Liver (tissue), 9 donors: ENCODE results near the gene RAB31. TPM values are rescaled to one million over a fixed set of nuclear protein-coding genes. Genes with fewer than 3 reads are reported as not detected.

ENCODE experiments used
- DNase-seq: peaks from one replicate; pipeline ENCODE4 v3.0.0-alpha.2; 2017; ENCODE audit warnings: low spot score
- H3K27ac ChIP-seq, 2 donors: one replicate each; pipeline ENCODE4 v1.7.0; 2013; ENCODE audit warnings: inconsistent platforms in 2 of 2, low read length in 2 of 2, control low read depth in 1 of 2, low read depth in 1 of 2, mild to moderate bottlenecking in 1 of 2
- H3K27me3 ChIP-seq, 4 donors: one replicate each; pipeline versions ENCODE4 v1.6.1 to v1.7.0; 2013; ENCODE audit warnings: low read length in 3 of 4, inconsistent platforms in 1 of 4, mild to moderate bottlenecking in 1 of 4, moderate library complexity in 1 of 4; ENCODE audit not compliant: control insufficient read depth in 4 of 4, insufficient read depth in 4 of 4
- H3K36me3 ChIP-seq, 4 donors: one replicate each; pipeline versions ENCODE4 v1.6.1 to v1.7.0; 2013; ENCODE audit warnings: low read length in 3 of 4, mild to moderate bottlenecking in 3 of 4, low read depth in 1 of 4, moderate library complexity in 1 of 4; ENCODE audit not compliant: control insufficient read depth in 4 of 4, insufficient read depth in 3 of 4
- H3K4me1 ChIP-seq, 4 donors: one replicate each; pipeline versions ENCODE4 v1.6.1 to v1.7.0; 2013; ENCODE audit warnings: low read length in 3 of 4, mild to moderate bottlenecking in 3 of 4, moderate library complexity in 1 of 4; ENCODE audit not compliant: control insufficient read depth in 4 of 4, insufficient read depth in 4 of 4
- H3K4me3 ChIP-seq, 3 donors: one replicate each; pipeline versions ENCODE4 v1.6.1 to v1.7.0; 2013; ENCODE audit warnings: low read length in 3 of 3, control low read depth in 1 of 3, low read depth in 1 of 3, mild to moderate bottlenecking in 1 of 3
- H3K9ac ChIP-seq, 2 donors: one replicate each; pipeline ENCODE4 v1.7.0; 2013; ENCODE audit warnings: low read length in 2 of 2, mild to moderate bottlenecking in 2 of 2, moderate library complexity in 2 of 2, control low read depth in 1 of 2, low read depth in 1 of 2
- H3K9me3 ChIP-seq, 4 donors: one replicate each; pipeline versions ENCODE4 v1.6.1 to v1.7.0; 2013; ENCODE audit warnings: low read length in 3 of 4; ENCODE audit not compliant: control insufficient read depth in 4 of 4
- EGR1 ChIP-seq, 2 donors: IDR thresholded peaks; 2 replicates each; pipeline ENCODE4 v1.6.1; 2016 to 2018; ENCODE audit warnings: antibody characterized with exemption in 2 of 2, low read depth in 2 of 2
- FOXA1 ChIP-seq: IDR thresholded peaks from 2 replicates; pipeline ENCODE4 v1.6.1; 2016; ENCODE audit warnings: antibody characterized with exemption
- FOXA2 ChIP-seq: IDR thresholded peaks from 2 replicates; pipeline ENCODE4 v1.6.1; 2016; ENCODE audit warnings: antibody characterized with exemption
- GABPA ChIP-seq, 2 donors: IDR thresholded peaks in 1 of 2; conservative IDR thresholded peaks in 1 of 2; 2 replicates each; pipeline ENCODE4 v1.6.1; 2016; ENCODE audit warnings: antibody characterized with exemption in 2 of 2, mild to moderate bottlenecking in 1 of 2, moderate library complexity in 1 of 2
- HNF4A ChIP-seq, 2 donors: conservative IDR thresholded peaks; 2 replicates each; pipeline ENCODE4 v1.6.1; 2016; ENCODE audit warnings: antibody characterized with exemption in 2 of 2, mild to moderate bottlenecking in 2 of 2
- HNF4G ChIP-seq: IDR thresholded peaks from 2 replicates; pipeline ENCODE4 v1.6.1; 2016; ENCODE audit warnings: antibody characterized with exemption
- JUND ChIP-seq, 2 donors: IDR thresholded peaks; 2 replicates each; pipeline ENCODE4 v1.6.1; 2016; ENCODE audit warnings: antibody characterized with exemption in 2 of 2
- NR2F2 ChIP-seq: IDR thresholded peaks from 2 replicates; pipeline ENCODE4 v1.6.1; 2016; ENCODE audit warnings: antibody characterized with exemption
- RAD21 ChIP-seq, 2 donors: IDR thresholded peaks; 2 replicates each; pipeline ENCODE4 v1.6.1; 2016; ENCODE audit warnings: antibody characterized with exemption in 2 of 2, mild to moderate bottlenecking in 2 of 2
- RXRA ChIP-seq, 2 donors: IDR thresholded peaks; 2 replicates each; pipeline ENCODE4 v1.6.1; 2017 to 2018; ENCODE audit warnings: antibody characterized with exemption in 2 of 2, mild to moderate bottlenecking in 1 of 2
- SP1 ChIP-seq: IDR thresholded peaks from 2 replicates; pipeline ENCODE4 v1.6.1; 2018; ENCODE audit warnings: antibody characterized with exemption, mild to moderate bottlenecking
- YY1 ChIP-seq: IDR thresholded peaks from 2 replicates; pipeline ENCODE4 v1.6.1; 2016; ENCODE audit warnings: antibody characterized with exemption, mild to moderate bottlenecking
- WGBS: extraction: QIAGEN DNeasy Blood & Tissue Kit; methylation state at CpG from one replicate; pipeline ENCODE4 v1.1.7; 2013; 5-methylcytosine and 5-hydroxymethylcytosine counted together
- polyA plus RNA-seq, 2 donors: library from polyadenylated mRNA; stranded (reverse) in 1 of 2; unstranded in 1 of 2; fragments of 200-250 nt in 1 of 2; fragments of >200 nt in 1 of 2; fragmentation: Nextera tagmentation in 1 of 2; extraction: Ambion mirVana in 1 of 2; gene quantifications; one replicate each; pipeline versions ENCODE4 v1.2.1 to v1.2.3, GENCODE V29; 2013 to 2015
- total RNA-seq, 2 donors: library from RNA; depleted of rRNA; stranded (reverse); fragments of >200 nt; gene quantifications; one replicate each; pipeline ENCODE4 v1.2.3, GENCODE V29; 2014
- TF ChIP-seq, protein P1 (sequence below): fragments of 150-350 bp; IDR thresholded peaks from 2 replicates; pipeline ENCODE4 v1.5.1; 2017; ENCODE audit warnings: improper control_type of control experiment, low read depth, low read length; ENCODE audit not compliant: missing input control
- TF ChIP-seq, protein P2 (sequence below): IDR thresholded peaks from 2 replicates; pipeline ENCODE4 v1.6.1; 2016; ENCODE audit warnings: antibody characterized with exemption
- TF ChIP-seq, protein P3 (sequence below): IDR thresholded peaks from 2 replicates; pipeline ENCODE4 v1.6.1; 2016; ENCODE audit warnings: antibody characterized with exemption
- donor health status: healthy.
- donor health status: healthy.
- donor health status: healthy.
- donor health status: healthy.
- donor health status: healthy.

Gene RAB31
- total and polyA plus RNA-seq, 4 donors, result 3.6 to 12.8 (median 9.7) TPM

DNA sequence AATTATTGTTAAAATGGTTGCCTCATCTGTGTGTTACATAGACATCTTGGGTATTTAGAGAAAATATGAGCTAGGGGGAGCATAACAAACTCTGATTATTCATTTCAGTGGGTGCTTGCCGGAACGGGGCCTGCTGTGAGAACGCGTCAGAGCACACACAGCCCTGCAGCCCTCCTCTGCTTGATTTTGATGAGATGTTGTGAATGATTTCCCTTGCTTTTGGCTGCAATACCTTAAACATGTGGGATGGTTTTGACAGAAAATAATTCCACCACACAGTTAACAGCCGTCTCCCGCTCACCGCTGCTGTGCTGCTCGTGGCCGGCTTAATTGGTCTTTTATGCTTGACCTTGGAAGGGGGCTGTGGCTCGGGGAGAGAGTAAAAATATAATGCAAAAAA lies 127.7 kb downstream of the RAB31 start:
- H3K27ac ChIP-seq, result no peak overlapping the region
- H3K9me3 ChIP-seq, result no peaks in the 10 kb centered on the region
- no peaks in the 10 kb centered on the region for H3K4me1 ChIP-seq
- H3K27me3 ChIP-seq, result no peaks in the 10 kb centered on the region
- H3K4me3 ChIP-seq, result no peak overlapping the region
- no peak for TF ChIP-seq SP1
- TF ChIP-seq FOXA1, result no peak
- no peak for TF ChIP-seq HNF4A (conservative IDR thresholded peaks at IDR 0.05)
- DNase-seq, result no peak
- WGBS, result 90% methylated on average over 10 of the region's 10 CpGs
- no peak overlapping the region for H3K9ac ChIP-seq
- no peaks in the 10 kb centered on the region for H3K36me3 ChIP-seq

DNA sequence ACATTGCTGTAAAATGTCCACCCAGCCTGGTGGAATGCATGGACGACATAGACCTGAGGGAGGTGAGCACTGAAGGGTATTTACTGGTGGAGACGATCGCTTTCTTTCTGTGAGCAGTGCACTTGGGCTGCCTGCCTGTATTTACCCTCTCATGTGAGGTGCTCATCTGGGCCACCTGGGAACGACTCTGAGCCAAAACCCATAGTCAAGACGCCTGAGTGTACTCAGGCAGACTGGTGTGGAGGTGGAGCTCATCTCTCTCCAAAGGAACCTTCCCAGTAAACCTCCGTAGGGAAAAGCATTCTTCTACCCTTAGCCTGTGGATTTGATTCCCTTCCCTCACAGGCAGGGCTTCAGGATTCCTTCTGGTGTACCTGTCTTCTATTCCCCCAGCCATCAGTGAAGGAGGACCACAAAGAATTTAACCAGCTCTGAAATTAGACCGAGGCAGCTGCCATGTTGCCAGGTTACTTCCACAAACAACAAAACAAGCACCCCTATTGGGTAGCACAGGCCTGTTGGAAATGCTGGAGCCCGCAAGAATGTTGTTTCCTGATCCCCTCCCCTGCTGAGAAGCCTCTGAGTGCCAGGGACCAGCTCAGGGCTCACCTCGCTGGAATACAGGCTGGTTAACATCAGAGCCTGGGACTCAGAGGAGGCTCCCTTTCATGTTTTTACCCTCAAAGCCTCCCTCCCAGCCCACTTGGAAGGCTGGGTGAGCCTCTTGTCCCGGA lies 130.2 kb downstream of the RAB31 start:
- H3K36me3 ChIP-seq, result no peaks in the 10 kb centered on the region
- WGBS, result 65% methylated on average over 10 of the region's 10 CpGs
- H3K27me3 ChIP-seq, result peaks cover 0 to 2% (median 0%) of the 10 kb centered on the region in 4 donors
- no peak for TF ChIP-seq EGR1 (IDR thresholded peaks at IDR 0.05; ENCODE audit: low read depth in 2 of 2)
- H3K27ac ChIP-seq, result no peak overlapping the region
- no peak for DNase-seq
- H3K4me1 ChIP-seq, result no peaks in the 10 kb centered on the region
- H3K9me3 ChIP-seq, result no peaks in the 10 kb centered on the region
- H3K9ac ChIP-seq, result no peak overlapping the region
- no peak overlapping the region for H3K4me3 ChIP-seq

DNA sequence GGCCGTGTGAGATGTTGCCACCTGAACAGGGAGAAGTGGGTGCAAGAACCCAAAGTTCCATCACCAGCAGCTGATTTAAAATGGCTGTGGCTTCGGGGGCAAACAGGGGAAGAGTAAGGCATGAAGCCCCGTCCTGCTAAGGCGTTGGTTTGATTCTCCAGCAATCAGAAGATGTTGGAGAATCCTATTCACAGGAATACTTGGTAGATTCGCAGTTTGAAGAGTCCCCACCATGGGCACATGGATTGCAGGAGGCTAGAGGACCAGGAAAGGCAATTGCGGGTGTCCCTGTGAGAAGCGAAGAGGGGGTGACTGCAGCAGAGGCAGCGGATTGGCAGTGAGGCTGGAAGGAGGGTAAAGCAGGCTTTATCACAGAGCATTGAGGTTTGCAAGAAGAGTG lies 131.1 kb downstream of the RAB31 start:
- no peak for DNase-seq
- H3K27me3 ChIP-seq, result peaks cover 0 to 2% (median 0%) of the 10 kb centered on the region in 4 donors
- H3K27ac ChIP-seq, result no peak overlapping the region
- no peak for TF ChIP-seq FOXA2
- TF ChIP-seq JUND (IDR thresholded peaks at IDR 0.05), result no peak
- TF ChIP-seq RAD21 (IDR thresholded peaks at IDR 0.05), result no peak
- no peak for TF ChIP-seq HNF4A (conservative IDR thresholded peaks at IDR 0.05)
- TF ChIP-seq, protein P1, sequence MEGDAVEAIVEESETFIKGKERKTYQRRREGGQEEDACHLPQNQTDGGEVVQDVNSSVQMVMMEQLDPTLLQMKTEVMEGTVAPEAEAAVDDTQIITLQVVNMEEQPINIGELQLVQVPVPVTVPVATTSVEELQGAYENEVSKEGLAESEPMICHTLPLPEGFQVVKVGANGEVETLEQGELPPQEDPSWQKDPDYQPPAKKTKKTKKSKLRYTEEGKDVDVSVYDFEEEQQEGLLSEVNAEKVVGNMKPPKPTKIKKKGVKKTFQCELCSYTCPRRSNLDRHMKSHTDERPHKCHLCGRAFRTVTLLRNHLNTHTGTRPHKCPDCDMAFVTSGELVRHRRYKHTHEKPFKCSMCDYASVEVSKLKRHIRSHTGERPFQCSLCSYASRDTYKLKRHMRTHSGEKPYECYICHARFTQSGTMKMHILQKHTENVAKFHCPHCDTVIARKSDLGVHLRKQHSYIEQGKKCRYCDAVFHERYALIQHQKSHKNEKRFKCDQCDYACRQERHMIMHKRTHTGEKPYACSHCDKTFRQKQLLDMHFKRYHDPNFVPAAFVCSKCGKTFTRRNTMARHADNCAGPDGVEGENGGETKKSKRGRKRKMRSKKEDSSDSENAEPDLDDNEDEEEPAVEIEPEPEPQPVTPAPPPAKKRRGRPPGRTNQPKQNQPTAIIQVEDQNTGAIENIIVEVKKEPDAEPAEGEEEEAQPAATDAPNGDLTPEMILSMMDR, result no peak
- TF ChIP-seq, protein P2, sequence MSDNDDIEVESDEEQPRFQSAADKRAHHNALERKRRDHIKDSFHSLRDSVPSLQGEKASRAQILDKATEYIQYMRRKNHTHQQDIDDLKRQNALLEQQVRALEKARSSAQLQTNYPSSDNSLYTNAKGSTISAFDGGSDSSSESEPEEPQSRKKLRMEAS, result no peak
- TF ChIP-seq YY1, result no peak
- TF ChIP-seq FOXA1, result no peak
- 83% methylated on average over 8 of the region's 8 CpGs for WGBS
- no peak overlapping the region for H3K4me3 ChIP-seq
- no peak overlapping the region for H3K9ac ChIP-seq
- no peaks in the 10 kb centered on the region for H3K4me1 ChIP-seq
- H3K36me3 ChIP-seq, result no peaks in the 10 kb centered on the region
- no peaks in the 10 kb centered on the region for H3K9me3 ChIP-seq

DNA sequence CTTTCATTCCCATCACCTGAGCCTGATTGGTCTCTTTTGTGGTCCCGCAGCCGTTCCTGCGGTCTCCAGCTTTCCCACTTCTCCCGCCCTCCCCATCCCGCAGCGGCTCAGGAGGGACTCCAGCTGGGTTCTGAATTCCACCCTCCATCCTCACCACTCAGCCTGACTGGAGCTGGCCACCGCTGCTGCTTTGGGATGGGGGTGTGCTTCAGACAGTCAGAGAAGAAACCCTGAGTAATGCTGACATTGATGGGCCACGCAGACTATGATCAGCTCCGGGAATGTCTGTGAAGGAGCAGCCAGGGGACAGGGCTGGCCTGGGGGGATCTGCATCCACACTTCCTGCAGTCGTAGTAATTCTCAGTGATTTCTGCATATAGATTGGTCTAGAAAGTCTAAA lies 131.8 kb downstream of the RAB31 start:
- no peak overlapping the region for H3K4me3 ChIP-seq
- no peak for DNase-seq
- H3K9ac ChIP-seq, result no peak overlapping the region
- H3K27me3 ChIP-seq, result peaks cover 0 to 2% (median 0%) of the 10 kb centered on the region in 4 donors
- H3K27ac ChIP-seq, result no peak overlapping the region
- WGBS, result 70% methylated on average over 10 of the region's 10 CpGs
- no peaks in the 10 kb centered on the region for H3K4me1 ChIP-seq
- H3K36me3 ChIP-seq, result no peaks in the 10 kb centered on the region
- no peaks in the 10 kb centered on the region for H3K9me3 ChIP-seq
- TF ChIP-seq RXRA (IDR thresholded peaks at IDR 0.05) (no peak), EGR1 (IDR thresholded peaks at IDR 0.05; ENCODE audit: low read depth in 2 of 2) (no peak), FOXA2 (no peak), GABPA (IDR thresholded peaks at IDR 0.05 in 1 of 2, conservative IDR thresholded peaks at IDR 0.05 in 1 of 2) (no peak), SP1 (no peak), HNF4G (no peak), YY1 (no peak), FOXA1 (no peak), RAD21 (IDR thresholded peaks at IDR 0.05) (no peak), HNF4A (conservative IDR thresholded peaks at IDR 0.05) (no peak), JUND (IDR thresholded peaks at IDR 0.05) (no peak), NR2F2 (no peak)
- TF ChIP-seq, protein P3, sequence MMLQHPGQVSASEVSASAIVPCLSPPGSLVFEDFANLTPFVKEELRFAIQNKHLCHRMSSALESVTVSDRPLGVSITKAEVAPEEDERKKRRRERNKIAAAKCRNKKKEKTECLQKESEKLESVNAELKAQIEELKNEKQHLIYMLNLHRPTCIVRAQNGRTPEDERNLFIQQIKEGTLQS, result no peak
- TF ChIP-seq, protein P1, result no peak
- TF ChIP-seq, protein P2, result no peak
